ENCODE measurements around the gene JAK3. TPM values are rescaled to one million over a fixed set of nuclear protein-coding genes. Genes with fewer than 3 reads are reported as not detected.

The JAK3 gene
- total RNA-seq, 1 experiment from 2014 or later: 2.1 TPM

DNA sequence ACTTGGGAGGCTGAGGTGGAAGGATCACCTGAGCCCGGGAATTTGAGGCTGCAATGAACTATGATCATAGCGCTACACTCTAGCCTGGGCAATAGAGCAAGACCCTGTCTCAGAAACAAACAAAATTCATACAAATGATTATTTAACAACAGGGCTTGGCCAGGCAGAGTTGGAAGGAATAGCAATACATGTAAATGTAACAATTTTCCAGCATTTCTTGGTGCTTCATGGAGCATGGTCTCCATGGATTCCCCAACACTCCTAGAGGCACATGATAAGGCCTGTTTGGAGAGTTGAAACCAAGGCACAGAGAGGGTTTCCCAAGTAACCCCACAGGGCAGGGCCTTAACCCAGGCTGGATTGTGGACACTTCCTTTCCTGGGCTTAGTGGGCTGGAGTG is 36.7 kb downstream of the JAK3 start:
- no peak overlapping the region for H3K27ac ChIP-seq (ENCODE audit: low read length)
- no TSS peak for BruUV-seq (replicated peaks)
- ATAC-seq (no peak), DNase-seq (ENCODE audit: low read depth, low spot score) (no peak)
- TF ChIP-seq SIN3A (IDR thresholded peaks at IDR 0.05; ENCODE audit: borderline replicate concordance, insufficient read depth, low read depth, low read length) (no peak), TCF7L2 (IDR thresholded peaks at IDR 0.05; ENCODE audit: low read depth, low read length) (no peak), POLR2AphosphoS5 (IDR thresholded peaks at IDR 0.05; ENCODE audit: low read depth, low read length) (no peak)
- TF ChIP-seq, protein P1, sequence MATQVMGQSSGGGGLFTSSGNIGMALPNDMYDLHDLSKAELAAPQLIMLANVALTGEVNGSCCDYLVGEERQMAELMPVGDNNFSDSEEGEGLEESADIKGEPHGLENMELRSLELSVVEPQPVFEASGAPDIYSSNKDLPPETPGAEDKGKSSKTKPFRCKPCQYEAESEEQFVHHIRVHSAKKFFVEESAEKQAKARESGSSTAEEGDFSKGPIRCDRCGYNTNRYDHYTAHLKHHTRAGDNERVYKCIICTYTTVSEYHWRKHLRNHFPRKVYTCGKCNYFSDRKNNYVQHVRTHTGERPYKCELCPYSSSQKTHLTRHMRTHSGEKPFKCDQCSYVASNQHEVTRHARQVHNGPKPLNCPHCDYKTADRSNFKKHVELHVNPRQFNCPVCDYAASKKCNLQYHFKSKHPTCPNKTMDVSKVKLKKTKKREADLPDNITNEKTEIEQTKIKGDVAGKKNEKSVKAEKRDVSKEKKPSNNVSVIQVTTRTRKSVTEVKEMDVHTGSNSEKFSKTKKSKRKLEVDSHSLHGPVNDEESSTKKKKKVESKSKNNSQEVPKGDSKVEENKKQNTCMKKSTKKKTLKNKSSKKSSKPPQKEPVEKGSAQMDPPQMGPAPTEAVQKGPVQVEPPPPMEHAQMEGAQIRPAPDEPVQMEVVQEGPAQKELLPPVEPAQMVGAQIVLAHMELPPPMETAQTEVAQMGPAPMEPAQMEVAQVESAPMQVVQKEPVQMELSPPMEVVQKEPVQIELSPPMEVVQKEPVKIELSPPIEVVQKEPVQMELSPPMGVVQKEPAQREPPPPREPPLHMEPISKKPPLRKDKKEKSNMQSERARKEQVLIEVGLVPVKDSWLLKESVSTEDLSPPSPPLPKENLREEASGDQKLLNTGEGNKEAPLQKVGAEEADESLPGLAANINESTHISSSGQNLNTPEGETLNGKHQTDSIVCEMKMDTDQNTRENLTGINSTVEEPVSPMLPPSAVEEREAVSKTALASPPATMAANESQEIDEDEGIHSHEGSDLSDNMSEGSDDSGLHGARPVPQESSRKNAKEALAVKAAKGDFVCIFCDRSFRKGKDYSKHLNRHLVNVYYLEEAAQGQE (IDR thresholded peaks at IDR 0.05; ENCODE audit: insufficient read depth in 1 of 2, low read depth in 2 of 2, low read length in 1 of 2): no peak
- TF ChIP-seq, protein P2, sequence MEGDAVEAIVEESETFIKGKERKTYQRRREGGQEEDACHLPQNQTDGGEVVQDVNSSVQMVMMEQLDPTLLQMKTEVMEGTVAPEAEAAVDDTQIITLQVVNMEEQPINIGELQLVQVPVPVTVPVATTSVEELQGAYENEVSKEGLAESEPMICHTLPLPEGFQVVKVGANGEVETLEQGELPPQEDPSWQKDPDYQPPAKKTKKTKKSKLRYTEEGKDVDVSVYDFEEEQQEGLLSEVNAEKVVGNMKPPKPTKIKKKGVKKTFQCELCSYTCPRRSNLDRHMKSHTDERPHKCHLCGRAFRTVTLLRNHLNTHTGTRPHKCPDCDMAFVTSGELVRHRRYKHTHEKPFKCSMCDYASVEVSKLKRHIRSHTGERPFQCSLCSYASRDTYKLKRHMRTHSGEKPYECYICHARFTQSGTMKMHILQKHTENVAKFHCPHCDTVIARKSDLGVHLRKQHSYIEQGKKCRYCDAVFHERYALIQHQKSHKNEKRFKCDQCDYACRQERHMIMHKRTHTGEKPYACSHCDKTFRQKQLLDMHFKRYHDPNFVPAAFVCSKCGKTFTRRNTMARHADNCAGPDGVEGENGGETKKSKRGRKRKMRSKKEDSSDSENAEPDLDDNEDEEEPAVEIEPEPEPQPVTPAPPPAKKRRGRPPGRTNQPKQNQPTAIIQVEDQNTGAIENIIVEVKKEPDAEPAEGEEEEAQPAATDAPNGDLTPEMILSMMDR (IDR thresholded peaks at IDR 0.05): no peak
- H3K4me1 ChIP-seq (ENCODE audit: control insufficient read depth, insufficient read depth, low read length): no peaks in the 10 kb centered on the region
- CTCF ChIA-PET: no interaction called here
- intact Hi-C loops (cut with micrococcal nuclease; ENCODE audit: unreplicated experiment): no loop called here
- no peaks in the 10 kb centered on the region for H3K27me3 ChIP-seq (ENCODE audit: control insufficient read depth, insufficient read depth, low read length)
- no peaks in the 10 kb centered on the region for H3K36me3 ChIP-seq (ENCODE audit: control insufficient read depth, insufficient read depth, low read length)
- H3K9me3 ChIP-seq (ENCODE audit: control insufficient read depth, insufficient read depth, low read depth, low read length): no peaks in the 10 kb centered on the region
- no peak overlapping the region for H3K4me3 ChIP-seq (ENCODE audit: low read depth in 2 of 2, low read length in 2 of 2)
- POLR2A ChIA-PET: no interaction called here
- in situ Hi-C loops (cut with HindIII; ENCODE audit: low pct_unique_long_range_greater_than_20kb, low sequenced_read_pairs): no loop called here

GRCh38 chr19:17807731-17808316 is 40.0 kb downstream of the JAK3 start:
- CTCF ChIA-PET: no interaction called here
- in situ Hi-C loops (cut with HindIII; ENCODE audit: low pct_unique_long_range_greater_than_20kb, low sequenced_read_pairs): no loop called here

More at GRCh38 chr19:17807731-17808316, 40.0 kb downstream of the JAK3 start:
- no peak for ATAC-seq
- intact Hi-C loops (cut with micrococcal nuclease; ENCODE audit: unreplicated experiment): no loop called here
- POLR2A ChIA-PET: no interaction called here
- no peak for DNase-seq (ENCODE audit: low read depth, low spot score)
- no peaks in the 10 kb centered on the region for H3K9me3 ChIP-seq (ENCODE audit: control insufficient read depth, insufficient read depth, low read depth, low read length)
- no peaks in the 10 kb centered on the region for H3K27me3 ChIP-seq (ENCODE audit: control insufficient read depth, insufficient read depth, low read length)
- H3K4me3 ChIP-seq (ENCODE audit: low read depth in 2 of 2, low read length in 2 of 2): no peak overlapping the region
- H3K36me3 ChIP-seq (ENCODE audit: control insufficient read depth, insufficient read depth, low read length): no peaks in the 10 kb centered on the region
- H3K27ac ChIP-seq (ENCODE audit: low read length): no peak overlapping the region
- H3K4me1 ChIP-seq (ENCODE audit: control insufficient read depth, insufficient read depth, low read length): no peaks in the 10 kb centered on the region
- TF ChIP-seq SIN3A (IDR thresholded peaks at IDR 0.05; ENCODE audit: borderline replicate concordance, insufficient read depth, low read depth, low read length): no peak
- TF ChIP-seq, protein P2 (IDR thresholded peaks at IDR 0.05): no peak
- TF ChIP-seq, protein P1 (IDR thresholded peaks at IDR 0.05; ENCODE audit: insufficient read depth in 1 of 2, low read depth in 2 of 2, low read length in 1 of 2): no peak
- no peak for TF ChIP-seq POLR2AphosphoS5 (IDR thresholded peaks at IDR 0.05; ENCODE audit: low read depth, low read length)
- TF ChIP-seq TCF7L2 (IDR thresholded peaks at IDR 0.05; ENCODE audit: low read depth, low read length): no peak
- BruUV-seq (replicated peaks): no TSS peak

All from Panc1 (cell line).